GM19452 (cell line): ENCODE data around the gene H2BK1.

ENCODE experiments used
- ATAC-seq: cut with Tn5 transposase; IDR thresholded peaks from one replicate; pipeline ENCODE4 v1.9.1; 2021; ENCODE audit not compliant: unreplicated experiment

Gene H2BK1

GRCh38 chr7:151179946-151180345 is 30.3 kb downstream of the H2BK1 start:
- ATAC-seq = no peak

- no peak for ATAC-seq
Observed at GRCh38 chr7:151179287-151179860, 30.9 kb downstream of the H2BK1 start.

GRCh38 chr7:151178831-151179230 is 31.5 kb downstream of the H2BK1 start:
- no peak for ATAC-seq

DNA sequence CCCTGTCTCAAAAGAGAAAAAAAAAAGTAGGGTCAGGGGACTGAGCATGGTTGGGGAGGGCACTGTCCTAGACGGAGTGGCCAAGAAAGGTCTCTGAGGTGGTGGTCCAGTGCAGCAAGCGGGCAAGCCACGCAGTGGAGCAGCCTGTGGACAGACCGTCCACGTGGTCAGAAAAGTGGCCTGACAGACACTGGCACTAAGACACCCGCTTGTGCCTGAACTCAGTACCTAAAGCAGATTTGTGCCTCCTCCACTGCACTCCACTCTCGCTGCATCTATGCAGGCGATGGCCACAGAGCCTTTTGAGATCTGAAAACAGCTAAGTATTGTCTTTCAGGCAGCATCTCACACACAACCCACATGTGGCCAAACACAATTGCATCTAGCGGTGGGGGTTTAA is 32.1 kb downstream of the H2BK1 start:
- no peak for ATAC-seq

DNA sequence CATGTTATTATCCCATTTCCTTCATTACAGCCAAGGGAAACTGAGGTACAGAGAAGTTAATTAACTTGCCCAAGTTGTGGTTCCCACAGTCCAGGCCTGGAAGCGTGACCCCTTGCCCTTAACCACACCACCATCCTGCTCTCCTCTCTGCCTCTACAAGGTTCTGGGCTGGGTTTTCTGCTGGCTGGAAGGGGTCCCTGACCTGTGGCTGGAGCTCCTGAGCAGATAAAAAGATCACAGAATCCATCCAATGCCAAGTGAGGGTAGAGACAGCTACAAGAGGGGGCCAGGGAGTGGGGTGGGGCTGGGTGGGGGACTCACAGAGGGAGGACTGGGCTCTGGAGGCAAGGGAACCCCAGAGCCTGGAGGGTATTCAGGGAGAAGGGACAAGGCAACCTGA is 33.0 kb downstream of the H2BK1 start:
- no peak for ATAC-seq

DNA sequence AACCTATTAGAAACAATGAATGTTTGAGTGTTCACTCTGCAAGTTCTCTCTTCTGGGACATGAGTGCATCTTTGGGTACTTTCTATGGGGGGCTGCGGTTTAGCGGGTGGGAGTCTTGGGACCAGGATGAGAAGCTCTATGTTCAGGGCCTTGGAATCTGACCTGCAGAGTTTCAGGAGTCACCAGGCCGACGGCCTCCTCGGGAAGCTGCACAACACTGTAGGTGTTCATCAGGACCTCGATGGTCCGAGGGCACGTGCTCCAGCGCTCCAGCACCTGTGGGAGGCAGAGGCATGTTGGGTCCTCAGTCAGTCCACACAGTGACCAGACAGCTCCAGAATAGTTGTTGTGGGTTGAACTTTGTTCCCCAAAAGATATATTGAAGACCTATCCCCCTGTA is 33.9 kb downstream of the H2BK1 start:
- no peak for ATAC-seq

GRCh38 chr7:151175793-151176311 is 34.4 kb downstream of the H2BK1 start:
- no peak for ATAC-seq

DNA sequence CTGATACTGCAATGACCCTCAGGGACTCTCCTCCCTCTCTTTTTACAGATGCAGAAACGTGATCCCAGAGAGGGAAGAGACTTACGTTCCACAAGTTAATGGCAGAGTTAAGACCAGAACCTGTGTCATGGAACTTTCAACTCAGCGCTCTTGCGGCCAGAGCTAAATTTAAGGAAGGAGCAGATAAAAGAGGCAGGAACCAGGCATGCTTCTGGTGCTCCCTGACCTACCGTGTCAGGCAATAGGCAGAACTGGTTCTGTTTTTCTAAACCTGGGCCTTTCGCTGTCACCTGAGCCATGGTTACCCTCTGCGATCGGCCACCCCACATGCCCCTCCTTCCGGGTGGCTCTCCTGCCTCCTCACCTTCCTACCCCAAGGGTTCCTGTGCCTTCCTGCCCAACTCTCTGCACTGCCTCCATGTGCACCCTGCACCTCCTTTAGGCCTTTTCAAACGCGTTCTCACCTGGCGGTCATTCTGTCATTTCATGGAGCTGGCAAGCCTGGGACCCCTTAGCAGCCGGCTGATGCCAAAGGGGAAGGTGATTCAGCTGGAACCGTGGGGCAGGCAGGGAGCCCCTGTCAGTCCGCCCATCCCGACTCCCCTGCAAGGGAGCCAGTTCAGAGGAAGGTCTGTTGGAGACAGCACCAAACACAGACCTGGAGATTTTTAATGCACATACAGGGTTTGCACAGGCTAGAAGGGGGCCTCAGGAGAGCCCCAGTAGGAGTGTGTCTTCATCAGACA is 35.1 kb downstream of the H2BK1 start:
- ATAC-seq = no peak

DNA sequence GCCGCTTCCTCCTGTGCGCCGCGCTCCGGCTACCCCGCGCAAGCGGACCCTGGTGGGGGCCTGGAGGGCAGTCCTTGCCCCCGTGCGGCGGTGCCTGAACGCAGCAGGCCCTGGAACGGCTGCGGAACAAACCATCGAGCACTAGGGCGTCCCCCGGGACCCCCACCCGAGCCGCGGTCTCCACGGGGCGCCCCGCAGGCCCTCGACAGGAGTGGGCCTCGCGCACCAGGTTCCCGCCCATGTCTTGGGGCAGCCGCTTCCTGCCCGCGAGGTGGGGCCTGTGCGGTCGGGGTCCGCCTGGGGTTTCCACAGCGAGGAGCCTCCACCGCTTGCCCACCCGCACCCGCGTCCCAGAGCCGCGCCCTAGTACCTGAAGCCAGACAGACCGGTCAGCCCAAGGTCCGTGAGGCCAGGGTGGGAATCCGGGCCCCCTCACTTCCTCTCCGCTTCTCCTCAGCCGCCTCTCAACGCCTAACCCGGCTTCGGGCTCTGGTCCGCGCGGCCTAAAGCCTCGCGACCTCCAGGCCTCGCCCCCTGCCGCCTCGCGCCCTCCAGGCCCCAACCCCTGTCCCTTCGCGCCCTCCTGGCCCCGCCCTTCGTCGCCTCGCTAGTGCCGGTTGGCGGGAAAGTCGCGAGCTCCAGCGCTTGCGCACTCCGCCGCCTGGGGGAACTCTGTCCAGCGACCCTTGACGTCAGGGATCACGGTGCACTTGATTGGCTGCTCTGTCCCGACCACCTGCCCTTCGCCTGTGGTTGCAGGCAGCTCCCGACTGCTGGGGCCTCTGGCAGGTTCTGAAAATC is 35.8 kb downstream of the H2BK1 start:
- ATAC-seq = no peak

DNA sequence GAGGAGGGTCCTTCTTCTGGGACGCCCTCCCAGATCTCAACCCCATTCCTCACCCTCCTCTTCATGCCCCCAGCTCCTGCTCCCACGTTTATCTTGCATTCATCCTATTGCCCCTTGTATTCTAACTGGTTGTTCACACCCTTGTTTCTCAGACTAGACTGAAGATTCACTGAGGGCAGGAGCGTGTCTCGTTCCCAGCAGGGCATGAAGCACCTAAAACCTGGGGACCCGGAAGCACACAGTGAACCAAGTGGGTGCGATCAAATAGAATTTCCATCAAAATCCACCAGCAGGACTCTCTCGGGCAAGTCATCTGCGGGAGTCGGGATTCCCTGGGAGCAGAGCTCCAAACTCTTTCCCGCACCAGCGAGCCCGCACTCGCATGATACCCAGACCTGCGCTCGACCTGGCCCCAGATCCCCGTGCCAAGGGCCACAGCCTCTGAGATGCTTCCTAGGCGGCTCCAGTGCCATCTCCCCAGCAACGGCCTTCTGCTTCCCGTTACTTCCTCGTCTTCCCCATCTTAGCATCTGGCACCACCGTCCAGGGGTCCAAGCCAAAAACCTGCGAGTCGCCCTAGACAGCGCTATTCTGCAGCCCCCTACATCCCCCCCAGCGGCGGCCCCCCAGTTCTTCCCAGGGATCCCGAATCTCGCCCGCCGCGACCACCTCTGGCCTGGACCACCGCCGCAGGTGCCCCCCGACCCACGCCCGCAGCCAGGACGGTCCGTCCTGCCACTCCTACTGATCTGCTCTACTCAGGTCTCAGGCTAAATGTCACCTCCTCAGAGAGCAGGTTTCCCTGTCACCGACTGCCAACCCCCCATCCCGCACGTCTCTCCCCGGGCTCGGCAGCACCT is 36.7 kb downstream of the H2BK1 start:
- ATAC-seq = no peak

GRCh38 chr7:151172273-151173141 is 37.8 kb downstream of the H2BK1 start:
- peak; percentile 61 for ATAC-seq

GRCh38 chr7:151168787-151169162 is 41.5 kb downstream of the H2BK1 start:
- no peak for ATAC-seq

DNA sequence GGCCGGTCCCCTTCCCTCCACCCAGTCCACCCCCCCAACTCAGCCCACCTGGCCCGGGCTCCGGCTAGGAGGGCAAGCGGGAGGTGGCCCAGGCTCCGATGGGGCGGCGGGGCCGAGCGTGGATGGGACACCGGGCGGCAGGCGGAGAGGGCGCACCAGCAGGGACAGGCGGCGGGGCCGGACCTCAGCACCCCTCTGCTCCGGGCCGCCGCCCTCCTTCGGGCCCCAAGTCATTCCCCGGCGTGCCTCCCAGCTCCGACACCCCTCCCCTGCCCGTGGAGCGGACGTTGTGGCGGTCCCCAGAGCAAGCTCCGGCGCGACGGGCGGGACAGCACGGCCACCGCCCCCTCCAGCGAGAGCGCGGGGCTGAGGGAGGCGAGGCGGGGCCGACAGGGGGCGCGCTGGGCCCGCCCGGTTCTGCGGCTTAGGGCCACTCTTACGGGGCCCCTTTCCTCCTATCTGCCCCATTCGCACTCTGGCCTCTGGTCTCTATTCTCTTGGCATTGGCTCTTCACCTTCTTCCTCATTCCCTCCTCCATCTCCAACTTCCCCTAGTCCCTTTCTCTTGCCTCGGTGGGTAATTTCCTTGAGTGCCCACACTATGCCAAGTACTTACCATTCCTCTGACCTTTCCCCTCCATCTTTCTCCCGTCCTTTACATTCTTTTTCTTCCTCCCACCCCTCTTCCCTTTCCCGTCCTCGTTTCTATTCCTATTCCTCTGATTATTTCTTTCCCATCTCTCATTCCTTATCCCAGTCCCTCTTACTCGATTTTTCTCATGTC is 42.1 kb downstream of the H2BK1 start:
- ATAC-seq = no peak

GRCh38 chr7:151167197-151167961 is 42.9 kb downstream of the H2BK1 start, which contains the start of gene GBX1:
Gene GBX1, minus strand, starts transcription at chr7:151167694. Its CDS starts 146 bp downstream, at chr7:151167548.
- ATAC-seq = no peak

DNA sequence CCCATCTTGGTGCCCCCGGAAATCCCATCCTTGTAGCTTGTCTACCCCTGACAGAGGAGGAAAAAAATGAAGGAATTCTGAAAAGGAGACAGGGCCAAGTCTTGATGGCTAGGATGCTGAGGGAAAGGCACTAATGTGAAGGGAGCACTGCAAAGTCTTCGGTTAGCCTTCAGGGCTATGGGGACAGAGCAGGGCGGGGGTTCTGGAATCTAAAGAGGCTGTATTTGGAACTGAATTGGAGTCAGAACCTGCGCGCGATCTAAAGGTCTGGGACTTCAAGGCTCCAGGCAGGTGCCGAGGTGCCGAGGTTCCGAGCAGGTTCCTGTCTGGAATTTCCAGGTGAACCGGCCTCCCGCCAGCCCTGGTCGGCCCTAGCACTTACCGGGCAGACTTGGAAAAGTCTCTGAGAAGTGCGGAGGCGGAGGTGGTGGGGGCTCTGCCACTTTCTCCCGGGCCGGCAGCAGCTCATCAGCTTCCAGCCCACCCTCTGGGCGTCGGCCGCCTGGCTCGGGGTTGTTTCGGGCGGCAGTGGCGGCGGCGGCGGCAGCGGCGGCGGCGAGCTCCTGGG is 43.6 kb downstream of the H2BK1 start:
- no peak for ATAC-seq

DNA sequence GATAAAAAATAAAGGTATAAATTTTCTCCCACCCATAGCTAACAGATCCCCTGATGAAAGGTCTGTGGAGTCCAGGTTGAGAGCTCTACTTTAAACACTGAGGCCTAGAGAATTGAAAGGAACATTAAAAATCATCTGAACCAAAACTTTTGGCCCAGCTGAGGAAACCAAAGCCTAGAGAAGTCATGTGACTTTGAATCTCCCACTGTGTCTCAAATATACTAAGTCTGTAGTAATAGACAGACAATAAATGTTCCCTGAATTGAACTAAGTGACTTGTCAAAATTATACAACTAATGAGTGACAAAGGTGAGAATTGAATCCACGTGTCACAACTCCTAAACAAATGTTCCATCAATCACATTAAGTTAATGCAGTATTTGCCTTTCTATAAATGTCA is 48.5 kb downstream of the H2BK1 start:
- no peak for ATAC-seq
